Loucy (cell line): ENCODE measurements around the gene MYH7.

Experiments
- H2AFZ ChIP-seq: fragments of 200-600 bp; sonication (generic); 2 replicates; pipeline ENCODE4 v1.6.0; 2016; ENCODE audit warnings: antibody characterized with exemption, mild to moderate bottlenecking, low read length, moderate library complexity
- H3F3A ChIP-seq: fragments of 200-600 bp; 2 replicates; pipeline ENCODE4 v1.6.0; 2016; ENCODE audit warnings: antibody characterized with exemption, low read depth, mild to moderate bottlenecking
- H3K27me3 ChIP-seq: fragments of 200-600 bp; sonication (generic); 2 replicates; pipeline ENCODE4 v1.6.1; 2014; ENCODE audit warnings: low read length, mild to moderate bottlenecking; ENCODE audit not compliant: insufficient read depth, poor library complexity, severe bottlenecking
- H3K36me3 ChIP-seq: fragments of 200-600 bp; sonication (generic); 2 replicates; pipeline ENCODE4 v1.6.1; 2016; ENCODE audit warnings: low read length; ENCODE audit not compliant: insufficient read depth
- H3K4me1 ChIP-seq: fragments of 200-600 bp; sonication (generic); 2 replicates; pipeline ENCODE4 v1.5.1; 2014; ENCODE audit warnings: low read length, mild to moderate bottlenecking; ENCODE audit not compliant: insufficient read depth, poor library complexity, severe bottlenecking
- H3K4me2 ChIP-seq: fragments of 200-600 bp; sonication (generic); 2 replicates; pipeline ENCODE4 v1.6.0; 2014; ENCODE audit warnings: antibody characterized with exemption, low read length, low read depth, mild to moderate bottlenecking; ENCODE audit not compliant: poor library complexity, severe bottlenecking
- H3K4me3 ChIP-seq: fragments of 200-600 bp; sonication (generic); 2 replicates; pipeline ENCODE4 v1.5.1; 2014; ENCODE audit warnings: low read length, mild to moderate bottlenecking, mixed read lengths; ENCODE audit not compliant: poor library complexity, severe bottlenecking
- H3K79me2 ChIP-seq: fragments of 200-600 bp; sonication (generic); 2 replicates; pipeline ENCODE4 v1.6.1; 2014; ENCODE audit warnings: low read length; ENCODE audit not compliant: insufficient read depth
- H3K9ac ChIP-seq: fragments of 200-600 bp; sonication (generic); 2 replicates; pipeline ENCODE4 v1.6.0; 2014; ENCODE audit warnings: mild to moderate bottlenecking, low read depth, low read length, moderate library complexity; ENCODE audit not compliant: poor library complexity, severe bottlenecking
- H3K9me2 ChIP-seq: fragments of 200-600 bp; sonication (generic); replicated peaks from 2 replicates; pipeline ENCODE4 v1.6.1; 2016; ENCODE audit warnings: low read depth, low read length, mixed read lengths
- H3K9me3 ChIP-seq: fragments of 200-600 bp; sonication (generic); 2 replicates; pipeline ENCODE4 v1.6.1; 2014; ENCODE audit warnings: mild to moderate bottlenecking, antibody characterized with exemption, low read length, low read depth; ENCODE audit not compliant: insufficient read depth
- H4K20me1 ChIP-seq: fragments of 200-600 bp; sonication (generic); 2 replicates; pipeline ENCODE4 v1.6.0; 2014; ENCODE audit warnings: antibody characterized with exemption, low read length, mild to moderate bottlenecking; ENCODE audit not compliant: insufficient read depth, poor library complexity, severe bottlenecking
- EZH2phosphoT487 ChIP-seq: fragments of 200-600 bp; IDR thresholded peaks from 2 replicates; pipeline ENCODE4 v1.6.1; 2018; ENCODE audit warnings: antibody characterized with exemption, mild to moderate bottlenecking, moderate library complexity, borderline replicate concordance
- TF ChIP-seq, protein P1 (sequence below): fragments of 200-600 bp; sonication (generic); conservative IDR thresholded peaks from 2 replicates; pipeline ENCODE4 v1.5.1; 2014; ENCODE audit warnings: mild to moderate bottlenecking, antibody characterized with exemption, low read length

The MYH7 gene

GRCh38 chr14:23468704-23469126 is 33.3 kb upstream of the MYH7 start:
- Histone ChIP-seq H3K9me2 (no peaks in the 10 kb centered on the region), H3K4me3 (peak overlapping the region; percentile 98), H3K36me3 (peaks cover 3% of the 10 kb centered on the region; the same call in 1 of the 2 replicates), H3K79me2 (peaks cover 23% of the 10 kb centered on the region), H3K9me3 (no peaks in the 10 kb centered on the region), H3K4me2 (peak overlapping the region; percentile 59), H3K27me3 (peaks cover 4% of the 10 kb centered on the region), H2AFZ (peak overlapping the region; percentile 98), H3K9ac (no peak overlapping the region), H3F3A (no peaks in the 10 kb centered on the region), H3K4me1 (peaks cover 4% of the 10 kb centered on the region), H4K20me1 (peaks cover 17% of the 10 kb centered on the region)
- TF ChIP-seq, protein P1, sequence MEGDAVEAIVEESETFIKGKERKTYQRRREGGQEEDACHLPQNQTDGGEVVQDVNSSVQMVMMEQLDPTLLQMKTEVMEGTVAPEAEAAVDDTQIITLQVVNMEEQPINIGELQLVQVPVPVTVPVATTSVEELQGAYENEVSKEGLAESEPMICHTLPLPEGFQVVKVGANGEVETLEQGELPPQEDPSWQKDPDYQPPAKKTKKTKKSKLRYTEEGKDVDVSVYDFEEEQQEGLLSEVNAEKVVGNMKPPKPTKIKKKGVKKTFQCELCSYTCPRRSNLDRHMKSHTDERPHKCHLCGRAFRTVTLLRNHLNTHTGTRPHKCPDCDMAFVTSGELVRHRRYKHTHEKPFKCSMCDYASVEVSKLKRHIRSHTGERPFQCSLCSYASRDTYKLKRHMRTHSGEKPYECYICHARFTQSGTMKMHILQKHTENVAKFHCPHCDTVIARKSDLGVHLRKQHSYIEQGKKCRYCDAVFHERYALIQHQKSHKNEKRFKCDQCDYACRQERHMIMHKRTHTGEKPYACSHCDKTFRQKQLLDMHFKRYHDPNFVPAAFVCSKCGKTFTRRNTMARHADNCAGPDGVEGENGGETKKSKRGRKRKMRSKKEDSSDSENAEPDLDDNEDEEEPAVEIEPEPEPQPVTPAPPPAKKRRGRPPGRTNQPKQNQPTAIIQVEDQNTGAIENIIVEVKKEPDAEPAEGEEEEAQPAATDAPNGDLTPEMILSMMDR: no peak
- no peak for TF ChIP-seq EZH2phosphoT487

GRCh38 chr14:23465261-23465660 is 29.8 kb upstream of the MYH7 start:
- Histone ChIP-seq H3K4me3 (no peak overlapping the region), H3K27me3 (peaks cover 4% of the 10 kb centered on the region), H3K9ac (no peak overlapping the region), H3K9me3 (no peaks in the 10 kb centered on the region), H3K4me2 (no peak overlapping the region), H3F3A (no peaks in the 10 kb centered on the region), H4K20me1 (peaks cover 4% of the 10 kb centered on the region), H3K36me3 (no peaks in the 10 kb centered on the region), H2AFZ (no peak overlapping the region), H3K9me2 (no peaks in the 10 kb centered on the region), H3K79me2 (peaks cover 7% of the 10 kb centered on the region), H3K4me1 (no peaks in the 10 kb centered on the region)
- TF ChIP-seq, protein P1: no peak

DNA sequence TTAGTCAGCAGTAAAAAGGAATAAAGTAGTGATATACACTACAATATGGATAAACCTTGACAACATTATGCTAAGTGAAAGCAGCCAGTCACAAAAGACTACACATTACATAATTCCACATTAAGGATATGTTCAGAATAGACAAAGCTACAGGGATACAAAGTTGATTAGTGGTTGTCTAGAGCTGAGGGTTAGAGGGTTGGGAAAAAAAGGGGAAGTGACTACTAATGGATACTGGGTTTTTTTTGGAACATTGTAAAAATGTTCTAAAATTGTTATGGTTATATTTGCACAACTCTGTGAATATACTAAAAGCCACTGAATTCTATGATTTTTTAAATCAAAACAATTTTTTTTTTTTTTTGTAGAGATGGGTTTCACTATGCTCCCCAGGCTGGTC is 29.2 kb upstream of the MYH7 start:
- Histone ChIP-seq H2AFZ (no peak overlapping the region), H3K9me3 (no peaks in the 10 kb centered on the region), H3K36me3 (no peaks in the 10 kb centered on the region), H4K20me1 (no peaks in the 10 kb centered on the region), H3K4me3 (no peak overlapping the region), H3F3A (no peaks in the 10 kb centered on the region), H3K9ac (no peak overlapping the region), H3K79me2 (peaks cover 1% of the 10 kb centered on the region), H3K4me2 (no peak overlapping the region), H3K4me1 (no peaks in the 10 kb centered on the region), H3K9me2 (no peaks in the 10 kb centered on the region), H3K27me3 (peaks cover 4% of the 10 kb centered on the region)
- TF ChIP-seq, protein P1: no peak
